Measurements from ENCODE around the gene NOB1. TPM values are rescaled to one million over a fixed set of nuclear protein-coding genes. Genes with fewer than 3 reads are reported as not detected.
"Not testable (repeated sequence)": the region's sequence is repeated elsewhere in the genome, so short reads cannot be mapped to it uniquely, and the experiment has no call there.

Gene NOB1
- 134 and 158 TPM in 2 replicates for total RNA-seq (2014; rRNA removed; shearing (Covaris generic))

- in situ Hi-C loops (cut with HindIII; ENCODE audit: low sequenced_read_pairs), result no loop called here
- DNase-seq (ENCODE audit: low spot score), result peak; percentile 96
Measured at GRCh38 chr16:69754469-69755310, at the start of gene NOB1. NOB1 (minus strand) TSS chr16:69754926; CDS start chr16:69754910, 16 bp downstream.

- in situ Hi-C loops (cut with HindIII; ENCODE audit: low sequenced_read_pairs), result no loop called here
- no peak for DNase-seq (ENCODE audit: low spot score)
Measured at GRCh38 chr16:69804297-69804696, 49.6 kb upstream of the NOB1 start.

GRCh38 chr16:69799611-69800031 is 44.9 kb upstream of the NOB1 start:
- in situ Hi-C loops (cut with HindIII; ENCODE audit: low sequenced_read_pairs), result no loop called here
- no peak for DNase-seq (ENCODE audit: low spot score)

- no peak for DNase-seq (ENCODE audit: low spot score)
- in situ Hi-C loops (cut with HindIII; ENCODE audit: low sequenced_read_pairs), result no loop called here
Measured at GRCh38 chr16:69798466-69798865, 43.7 kb upstream of the NOB1 start.

- DNase-seq (ENCODE audit: low spot score), result peak; percentile 90
- in situ Hi-C loops (cut with HindIII; ENCODE audit: low sequenced_read_pairs), result no loop called here
Measured at GRCh38 chr16:69796285-69797118, 41.8 kb upstream of the NOB1 start.

GRCh38 chr16:69794486-69794885 is 39.8 kb upstream of the NOB1 start:
- in situ Hi-C loops (cut with HindIII; ENCODE audit: low sequenced_read_pairs), result no loop called here
- no peak for DNase-seq (ENCODE audit: low spot score)

- DNase-seq (ENCODE audit: low spot score), result no peak
- in situ Hi-C loops (cut with HindIII; ENCODE audit: low sequenced_read_pairs), result no loop called here
Measured at GRCh38 chr16:69793526-69793925, 38.8 kb upstream of the NOB1 start.

GRCh38 chr16:69791391-69791847 is 36.7 kb upstream of the NOB1 start:
- DNase-seq (ENCODE audit: low spot score); in situ Hi-C loops (cut with HindIII; ENCODE audit: low sequenced_read_pairs): not testable (repeated sequence)

GRCh38 chr16:69787883-69788282 is 33.2 kb upstream of the NOB1 start:
- no peak for DNase-seq (ENCODE audit: low spot score)
- in situ Hi-C loops (cut with HindIII; ENCODE audit: low sequenced_read_pairs), result no loop called here

- in situ Hi-C loops (cut with HindIII; ENCODE audit: low sequenced_read_pairs), result no loop called here
- DNase-seq (ENCODE audit: low spot score), result no peak
Measured at GRCh38 chr16:69784586-69784985, 29.9 kb upstream of the NOB1 start.

GRCh38 chr16:69781118-69781517 is 26.4 kb upstream of the NOB1 start:
- in situ Hi-C loops (cut with HindIII; ENCODE audit: low sequenced_read_pairs), result no loop called here
- DNase-seq (ENCODE audit: low spot score), result no peak

GRCh38 chr16:69779724-69780123 is 25.0 kb upstream of the NOB1 start:
- DNase-seq (ENCODE audit: low spot score), result no peak
- in situ Hi-C loops (cut with HindIII; ENCODE audit: low sequenced_read_pairs), result no loop called here

- in situ Hi-C loops (cut with HindIII; ENCODE audit: low sequenced_read_pairs), result no loop called here
- DNase-seq (ENCODE audit: low spot score), result no peak
Measured at GRCh38 chr16:69775563-69775962, 20.8 kb upstream of the NOB1 start.

GRCh38 chr16:69773260-69773947 is 18.7 kb upstream of the NOB1 start:
- no peak for DNase-seq (ENCODE audit: low spot score)
- in situ Hi-C loops (cut with HindIII; ENCODE audit: low sequenced_read_pairs), result no loop called here

- in situ Hi-C loops (cut with HindIII; ENCODE audit: low sequenced_read_pairs), result no loop called here
- no peak for DNase-seq (ENCODE audit: low spot score)
Measured at GRCh38 chr16:69771651-69771967, 16.9 kb upstream of the NOB1 start.

GRCh38 chr16:69769404-69769803 is 14.7 kb upstream of the NOB1 start:
- in situ Hi-C loops (cut with HindIII; ENCODE audit: low sequenced_read_pairs), result no loop called here
- no peak for DNase-seq (ENCODE audit: low spot score)

- DNase-seq (ENCODE audit: low spot score), result no peak
- in situ Hi-C loops (cut with HindIII; ENCODE audit: low sequenced_read_pairs), result no loop called here
Measured at GRCh38 chr16:69768666-69769065, 13.9 kb upstream of the NOB1 start.

- in situ Hi-C loops (cut with HindIII; ENCODE audit: low sequenced_read_pairs), result no loop called here
- DNase-seq (ENCODE audit: low spot score), result no peak
Measured at GRCh38 chr16:69767459-69768229, 12.9 kb upstream of the NOB1 start.

GRCh38 chr16:69763599-69763942 is 8.8 kb upstream of the NOB1 start:
- DNase-seq (ENCODE audit: low spot score), result no peak
- in situ Hi-C loops (cut with HindIII; ENCODE audit: low sequenced_read_pairs), result no loop called here
